ENCODE data around the gene CNTN1.

CNTN1 gene

GRCh38 chr12:40953076-40953475 is 260.8 kb downstream of the CNTN1 start:
- DNase-seq (ENCODE audit: low spot score) = no peak
- in situ Hi-C loops (cut with MboI; ENCODE audit: low sequenced_read_pairs, unreplicated experiment) = no loop called here
- TF ChIP-seq CTCF (IDR thresholded peaks at IDR 0.05; ENCODE audit: borderline replicate concordance, control extremely low read depth, extremely low read depth, insufficient read depth, missing control alignments) = no peak

- DNase-seq (ENCODE audit: low spot score) = no peak
- no peak for TF ChIP-seq CTCF (IDR thresholded peaks at IDR 0.05; ENCODE audit: borderline replicate concordance, control extremely low read depth, extremely low read depth, insufficient read depth, missing control alignments)
- in situ Hi-C loops (cut with MboI; ENCODE audit: low sequenced_read_pairs, unreplicated experiment) = no loop called here
These were observed 265.2 kb downstream of the CNTN1 start for GRCh38 chr12:40957417-40957816.

- no peak for DNase-seq (ENCODE audit: low spot score)
- TF ChIP-seq CTCF (IDR thresholded peaks at IDR 0.05; ENCODE audit: borderline replicate concordance, control extremely low read depth, extremely low read depth, insufficient read depth, missing control alignments) = no peak
- in situ Hi-C loops (cut with MboI; ENCODE audit: low sequenced_read_pairs, unreplicated experiment) = no loop called here
These were observed 266.8 kb downstream of the CNTN1 start for GRCh38 chr12:40959041-40959440.

- no peak for DNase-seq (ENCODE audit: low spot score)
- in situ Hi-C loops (cut with MboI; ENCODE audit: low sequenced_read_pairs, unreplicated experiment) = no loop called here
- no peak for TF ChIP-seq CTCF (IDR thresholded peaks at IDR 0.05; ENCODE audit: borderline replicate concordance, control extremely low read depth, extremely low read depth, insufficient read depth, missing control alignments)
These were observed 271.5 kb downstream of the CNTN1 start for GRCh38 chr12:40963751-40964150.

GRCh38 chr12:40969796-40970195 is 277.6 kb downstream of the CNTN1 start:
- in situ Hi-C loops (cut with MboI; ENCODE audit: low sequenced_read_pairs, unreplicated experiment) = no loop called here
- DNase-seq (ENCODE audit: low spot score) = no peak
- TF ChIP-seq CTCF (IDR thresholded peaks at IDR 0.05; ENCODE audit: borderline replicate concordance, control extremely low read depth, extremely low read depth, insufficient read depth, missing control alignments) = no peak

GRCh38 chr12:40970320-40970907 is 278.2 kb downstream of the CNTN1 start:
- DNase-seq (ENCODE audit: low spot score) = no peak
- in situ Hi-C loops (cut with MboI; ENCODE audit: low sequenced_read_pairs, unreplicated experiment) = no loop called here
- no peak for TF ChIP-seq CTCF (IDR thresholded peaks at IDR 0.05; ENCODE audit: borderline replicate concordance, control extremely low read depth, extremely low read depth, insufficient read depth, missing control alignments)

Measured in GM13976 (cell line).